Measurements from ENCODE around the gene NELL1. TPM values are rescaled to one million over a fixed set of nuclear protein-coding genes. Genes with fewer than 3 reads are reported as not detected.

NELL1 gene
- total RNA-seq, 2 experiments from 2014 or later = not detected

- Mint-ChIP-seq H3K9me3 (peaks cover 2% of the 10 kb centered on the region), H3K27me3 (no peaks in the 10 kb centered on the region), H3K27ac (no peak overlapping the region), H3K4me1 (ENCODE audit: low read depth) (no peaks in the 10 kb centered on the region), H3K4me3 (no peak overlapping the region), H3K36me3 (ENCODE audit: low read depth) (no peaks in the 10 kb centered on the region)
- ChIA-PET CTCF (no interaction called here), POLR2A (no interaction called here)
- intact Hi-C loops (cut with micrococcal nuclease) = no loop called here
- DNase-seq (no peak), ATAC-seq (no peak)
- TF ChIP-seq, protein P1, sequence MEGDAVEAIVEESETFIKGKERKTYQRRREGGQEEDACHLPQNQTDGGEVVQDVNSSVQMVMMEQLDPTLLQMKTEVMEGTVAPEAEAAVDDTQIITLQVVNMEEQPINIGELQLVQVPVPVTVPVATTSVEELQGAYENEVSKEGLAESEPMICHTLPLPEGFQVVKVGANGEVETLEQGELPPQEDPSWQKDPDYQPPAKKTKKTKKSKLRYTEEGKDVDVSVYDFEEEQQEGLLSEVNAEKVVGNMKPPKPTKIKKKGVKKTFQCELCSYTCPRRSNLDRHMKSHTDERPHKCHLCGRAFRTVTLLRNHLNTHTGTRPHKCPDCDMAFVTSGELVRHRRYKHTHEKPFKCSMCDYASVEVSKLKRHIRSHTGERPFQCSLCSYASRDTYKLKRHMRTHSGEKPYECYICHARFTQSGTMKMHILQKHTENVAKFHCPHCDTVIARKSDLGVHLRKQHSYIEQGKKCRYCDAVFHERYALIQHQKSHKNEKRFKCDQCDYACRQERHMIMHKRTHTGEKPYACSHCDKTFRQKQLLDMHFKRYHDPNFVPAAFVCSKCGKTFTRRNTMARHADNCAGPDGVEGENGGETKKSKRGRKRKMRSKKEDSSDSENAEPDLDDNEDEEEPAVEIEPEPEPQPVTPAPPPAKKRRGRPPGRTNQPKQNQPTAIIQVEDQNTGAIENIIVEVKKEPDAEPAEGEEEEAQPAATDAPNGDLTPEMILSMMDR (IDR thresholded peaks at IDR 0.05) = no peak
Observed at GRCh38 chr11:21174781-21175180, 505.4 kb downstream of the NELL1 start.

DNA sequence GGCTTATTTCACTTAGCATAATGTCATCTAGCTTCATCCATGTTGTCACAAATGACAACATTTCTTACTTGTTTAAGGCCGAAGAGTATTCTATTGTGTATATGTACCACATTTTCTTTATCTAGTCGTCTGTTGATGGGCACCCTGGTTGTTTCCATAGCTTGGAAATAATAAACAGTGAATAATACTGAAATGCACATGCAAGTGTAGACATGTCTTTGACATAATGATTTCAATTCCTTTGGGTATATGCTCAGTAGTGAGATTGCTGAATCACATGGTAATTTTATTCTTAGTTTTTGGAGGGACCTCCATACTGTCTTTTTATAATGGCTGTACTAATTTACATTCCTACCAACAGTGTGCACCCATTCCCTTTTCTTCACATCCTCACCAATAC lies 508.0 kb downstream of the NELL1 start:
- H3K27me3 Mint-ChIP-seq = no peaks in the 10 kb centered on the region
- H3K36me3 Mint-ChIP-seq (ENCODE audit: low read depth) = no peaks in the 10 kb centered on the region
- TF ChIP-seq, protein P1 (IDR thresholded peaks at IDR 0.05) = no peak
- intact Hi-C loops (cut with micrococcal nuclease) = no loop called here
- ChIA-PET POLR2A (no interaction called here), CTCF (no interaction called here)
- H3K4me3 Mint-ChIP-seq = no peak overlapping the region
- no peak overlapping the region for H3K27ac Mint-ChIP-seq
- H3K4me1 Mint-ChIP-seq (ENCODE audit: low read depth) = no peaks in the 10 kb centered on the region
- no peak for DNase-seq
- ATAC-seq = no peak
- peaks cover 2% of the 10 kb centered on the region for H3K9me3 Mint-ChIP-seq

DNA sequence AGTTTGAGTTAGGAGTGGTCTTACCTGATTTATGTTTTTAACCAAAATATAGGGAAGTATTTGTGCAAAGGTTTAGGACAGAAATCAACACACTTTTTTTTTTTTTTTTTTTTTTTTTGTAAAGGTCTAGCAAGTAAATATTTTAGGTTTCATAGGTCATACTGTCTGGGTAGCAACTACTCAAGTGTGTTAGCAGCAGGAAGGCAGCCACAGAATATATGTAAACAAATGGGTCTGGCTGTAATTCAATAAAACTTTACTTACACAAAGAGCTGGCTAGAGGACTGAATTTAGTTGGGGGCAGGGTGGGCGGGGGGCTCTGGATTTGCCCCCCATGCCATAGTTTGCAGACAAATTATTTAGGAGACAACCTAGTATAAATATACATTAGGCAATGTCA lies 510.4 kb downstream of the NELL1 start:
- Mint-ChIP-seq H3K9me3 (peaks cover 2% of the 10 kb centered on the region), H3K4me3 (no peak overlapping the region), H3K27ac (no peak overlapping the region), H3K36me3 (ENCODE audit: low read depth) (no peaks in the 10 kb centered on the region), H3K4me1 (ENCODE audit: low read depth) (no peaks in the 10 kb centered on the region), H3K27me3 (no peaks in the 10 kb centered on the region)
- DNase-seq (no peak), ATAC-seq (no peak)
- ChIA-PET CTCF (no interaction called here), POLR2A (no interaction called here)
- TF ChIP-seq, protein P1 (IDR thresholded peaks at IDR 0.05) = no peak
- intact Hi-C loops (cut with micrococcal nuclease) = no loop called here

- intact Hi-C loops (cut with micrococcal nuclease) = no loop called here
- ChIA-PET CTCF (no interaction called here), POLR2A (no interaction called here)
- H3K36me3 Mint-ChIP-seq (ENCODE audit: low read depth) = no peaks in the 10 kb centered on the region
- TF ChIP-seq, protein P1 (IDR thresholded peaks at IDR 0.05) = no peak
- ATAC-seq (no peak), DNase-seq (no peak)
- no peaks in the 10 kb centered on the region for H3K4me1 Mint-ChIP-seq (ENCODE audit: low read depth)
- H3K4me3 Mint-ChIP-seq = no peak overlapping the region
- H3K27me3 Mint-ChIP-seq = no peaks in the 10 kb centered on the region
- no peak overlapping the region for H3K27ac Mint-ChIP-seq
- H3K9me3 Mint-ChIP-seq = peaks cover 4% of the 10 kb centered on the region
Observed at GRCh38 chr11:21180182-21180581, 510.8 kb downstream of the NELL1 start.

DNA sequence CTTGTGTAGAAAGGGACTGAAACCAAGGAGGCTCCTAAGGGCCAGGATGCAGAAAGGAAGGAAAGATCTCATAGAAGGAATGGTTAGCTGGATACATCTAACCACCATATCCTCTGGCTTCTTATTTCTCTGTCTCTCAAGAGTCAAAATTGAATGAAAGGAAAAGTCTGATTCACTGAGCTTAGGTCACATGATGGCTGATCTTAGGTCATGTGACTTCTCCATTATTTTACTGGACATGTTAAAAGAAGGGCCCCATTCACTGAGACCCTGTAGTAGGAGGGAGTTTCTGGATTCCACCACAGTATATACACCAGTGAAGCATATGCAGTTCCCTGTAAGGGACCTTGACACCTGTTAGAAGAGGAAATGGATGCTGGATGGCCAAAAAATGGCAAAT lies 516.6 kb downstream of the NELL1 start:
- ChIA-PET POLR2A (no interaction called here), CTCF (interaction anchor here (1.0 kb wide), 1 partner anchor 538 kb away, joined by 3 read pairs; no protein-coding TSS in a partner anchor)
- no peak overlapping the region for H3K4me3 Mint-ChIP-seq
- TF ChIP-seq, protein P1 (IDR thresholded peaks at IDR 0.05) = no peak
- intact Hi-C loops (cut with micrococcal nuclease) = no loop called here
- no peaks in the 10 kb centered on the region for H3K27me3 Mint-ChIP-seq
- ATAC-seq (no peak), DNase-seq (no peak)
- H3K9me3 Mint-ChIP-seq = peaks cover 3% of the 10 kb centered on the region
- no peaks in the 10 kb centered on the region for H3K36me3 Mint-ChIP-seq (ENCODE audit: low read depth)
- H3K4me1 Mint-ChIP-seq (ENCODE audit: low read depth) = no peaks in the 10 kb centered on the region
- H3K27ac Mint-ChIP-seq = no peak overlapping the region
